Heart right ventricle (tissue), 16 donors: ENCODE data around the gene ATXN3. TPM values are rescaled to one million over a fixed set of nuclear protein-coding genes. Genes with fewer than 3 reads are reported as not detected.
"Not testable (repeated sequence)": the region's sequence is repeated elsewhere in the genome, so short reads cannot be mapped to it uniquely, and the experiment has no call there.

Experiments used
- ATAC-seq, 8 donors: fragments of 200-7000 bp; cut with Tn5 transposase; one replicate each; pipeline ENCODE4 v1.9.1; 2020; ENCODE audit warnings: mild to moderate bottlenecking in 8 of 8, moderate library complexity in 8 of 8, moderate number of reproducible peaks in 1 of 8
- DNase-seq, 2 donors: peaks; one replicate each; pipeline ENCODE4 v3.0.0-alpha.2; 2020
- H3K27ac ChIP-seq, 10 donors: fragments of 200-600 bp; sonication (generic) in 2 of 10; one replicate each; pipeline versions ENCODE4 v1.5.0 to v1.8.0; 2020 to 2022; ENCODE audit warnings: mild to moderate bottlenecking in 3 of 10
- H3K27me3 ChIP-seq, 7 donors: fragments of 200-600 bp; one replicate each; pipeline ENCODE4 v1.8.0; 2021 to 2022; ENCODE audit warnings: mild to moderate bottlenecking in 2 of 7
- H3K36me3 ChIP-seq, 9 donors: fragments of 200-600 bp; sonication (generic) in 1 of 9; one replicate each; pipeline versions ENCODE4 v1.5.0 to v1.8.0; 2020 to 2022; ENCODE audit warnings: mild to moderate bottlenecking in 2 of 9
- H3K4me1 ChIP-seq, 9 donors: fragments of 200-600 bp; sonication (generic) in 1 of 9; one replicate each; pipeline versions ENCODE4 v1.5.0 to v1.8.0; 2020 to 2022; ENCODE audit warnings: mild to moderate bottlenecking in 4 of 9
- H3K4me3 ChIP-seq, 10 donors: fragments of 200-600 bp; sonication (generic) in 2 of 10; one replicate each; pipeline versions ENCODE4 v1.5.0 to v1.8.0; 2020 to 2022; ENCODE audit warnings: mild to moderate bottlenecking in 7 of 10, moderate library complexity in 2 of 10
- H3K9me3 ChIP-seq, 11 donors: fragments of 200-600 bp in 10 of 11; sonication (generic) in 2 of 11; one replicate each; pipeline versions ENCODE4 v1.5.0 to v1.8.0; 2013 to 2022; ENCODE audit warnings: mild to moderate bottlenecking in 2 of 11, control low read depth in 1 of 11, moderate library complexity in 1 of 11
- CTCF ChIP-seq, 9 donors: fragments of 200-600 bp; sonication (generic) in 2 of 9; IDR thresholded peaks; one replicate each; pipeline versions ENCODE4 v1.5.0 to v1.8.0; 2021 to 2022; ENCODE audit warnings: antibody characterized with exemption in 9 of 9, mild to moderate bottlenecking in 5 of 9, moderate library complexity in 1 of 9
- WGBS, 2 donors: extraction: QIAGEN DNeasy Blood & Tissue Kit; methylation state at CpG; one replicate each; pipeline ENCODE4 v1.1.7; 2013; ENCODE audit warnings: inconsistent platforms in 1 of 2; 5-methylcytosine and 5-hydroxymethylcytosine counted together
- intact Hi-C, 10 donors: fragments of 100-400 bp; cut with DNase I; formaldehyde crosslinking; loops; one replicate each; pipeline versions ENCODE4 v1.11.1 to v1.14.2; 2022
- polyA plus RNA-seq, 2 donors: library from polyadenylated mRNA; stranded (reverse); fragments of 200-250 nt; gene quantifications; one replicate each; pipeline ENCODE4 v1.2.3, GENCODE V29; 2013
- total RNA-seq, 10 donors: library from RNA; stranded (reverse); fragmentation: NEBNext Ultra II Directional in 3 of 10; extraction: Animal tissue kit (Norgen Biotek cat#: 25700) in 3 of 10; gene quantifications; one replicate each; pipeline versions ENCODE4 v1.2.1 to v1.2.4, GENCODE V29; 2021 to 2023
- donor health status: Arrhythmogenic right ventricular cardiomyopathy.
- donor health status: ischemic (EF 13 %, LVEDD 7.1; RV severe dilation, severe dysfunction).
- donor health status: healthy with polysubstance abuse.
- donor health status: DM: no; HTN: yes; CAD: no.
- donor health status: DM: no; HTN: no; CAD: no.
- donor health status: ischemic (EF 25% LVEDD 6.9; RV normal size, moderate dysfunction).
- donor health status: ischemic (EF 25% LVEDD 5.7; RV mildly dilated, moderate dysfunction).
- donor health status: healthy.
- donor health status: DM: yes; HTN: yes; CAD: no.
- donor health status: Ischemic cardiomyopathy.
- donor health status: ischemic (EF 35%, LVEDD 5.7; RV mildly dilated, moderate dysfunction).
- donor health status: nonischemic (EF 11% LVEDD 7.7; RV severe dilation, severe dysfunction).
- donor health status: DM: yes; HTN: yes; CAD: no.
- donor health status: PGD.
- donor health status: ischemic (EF 29% LVEDD 5.4; RV normal size, mild dysfunction).
- donor health status: nonischemic (EF 23%, LVEDD 6.1; RV moderate dilation, normal function).

ATXN3 gene
- total and polyA plus RNA-seq, 12 donors: 7.0 to 20.5 (median 16.3) TPM

GRCh38 chr14:92074555-92074954 is 31.8 kb downstream of the ATXN3 start:
- intact Hi-C loops: no loop called here
- ATAC-seq (no peak), DNase-seq (no peak)
- TF ChIP-seq CTCF (IDR thresholded peaks at IDR 0.05): no peak
- H3K4me3 ChIP-seq: no peak overlapping the region
- H3K27ac ChIP-seq: no peak overlapping the region
- no peaks in the 10 kb centered on the region for H3K4me1 ChIP-seq
- H3K36me3 ChIP-seq: peaks cover 0 to 99% (median 29%) of the 10 kb centered on the region in 9 donors
- H3K9me3 ChIP-seq: no peaks in the 10 kb centered on the region
- no peaks in the 10 kb centered on the region for H3K27me3 ChIP-seq

DNA sequence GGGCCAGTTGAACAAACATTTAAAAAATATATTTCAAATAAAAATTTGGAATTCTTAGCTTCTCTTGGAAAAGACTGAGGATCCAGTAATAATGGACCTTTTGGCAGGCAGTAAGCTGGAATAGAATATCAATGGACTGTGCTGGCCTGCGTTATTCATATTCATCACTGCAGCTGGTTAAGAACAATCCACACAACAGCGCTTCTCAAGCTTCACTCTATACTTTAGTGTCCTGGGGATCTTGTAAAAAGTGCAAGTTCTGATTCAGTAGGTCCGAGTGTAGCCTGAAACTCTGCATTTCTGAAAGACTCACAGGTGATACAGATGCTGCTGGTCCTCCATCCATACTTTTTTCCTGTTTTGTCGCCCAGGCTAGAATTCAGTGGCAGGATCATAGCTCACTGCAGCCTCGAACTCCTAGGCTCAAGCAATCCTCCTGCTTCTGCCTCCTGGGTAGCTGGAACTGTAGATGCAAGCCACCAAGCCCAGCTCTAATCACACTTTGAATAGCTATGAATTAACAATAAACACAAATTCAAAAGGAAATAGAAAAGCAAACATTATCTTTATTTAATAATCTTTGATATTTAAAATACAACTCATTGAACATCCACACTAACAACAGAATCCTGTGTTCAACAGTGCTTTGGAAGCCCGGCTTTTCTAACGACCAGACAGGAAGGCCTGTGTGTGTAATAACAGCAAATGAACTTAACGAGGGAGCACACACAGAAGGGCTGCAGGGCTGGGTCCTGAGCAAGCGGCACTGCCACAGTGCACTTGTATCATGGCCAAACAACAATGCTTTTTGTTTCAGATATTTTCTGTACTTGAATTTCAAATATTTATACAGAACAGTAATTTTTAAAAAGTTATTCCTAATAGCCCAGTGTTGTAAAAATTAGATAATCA is 48.1 kb downstream of the ATXN3 start:
- H3K27me3 ChIP-seq: no peaks in the 10 kb centered on the region
- H3K36me3 ChIP-seq: peaks cover 0 to 37% (median 2%) of the 10 kb centered on the region in 9 donors
- no peaks in the 10 kb centered on the region for H3K4me1 ChIP-seq
- TF ChIP-seq CTCF (IDR thresholded peaks at IDR 0.05): no peak
- intact Hi-C loops: no loop called here
- ATAC-seq (no peak), DNase-seq (no peak)
- H3K27ac ChIP-seq: no peak overlapping the region
- H3K9me3 ChIP-seq: no peaks in the 10 kb centered on the region
- 82 to 87% methylated on average over 9 of the region's 9 CpGs for WGBS, 2 donors
- H3K4me3 ChIP-seq: no peak overlapping the region

GRCh38 chr14:92049781-92050180 is 56.6 kb downstream of the ATXN3 start:
- Histone ChIP-seq H3K27me3 (no peaks in the 10 kb centered on the region), H3K4me1 (no peaks in the 10 kb centered on the region), H3K27ac (no peak overlapping the region), H3K4me3 (no peak overlapping the region), H3K36me3 (peaks cover 0 to 38% (median 4%) of the 10 kb centered on the region in 9 donors), H3K9me3 (peaks cover 0 to 7% (median 0%) of the 10 kb centered on the region in 11 donors)
- no peak for TF ChIP-seq CTCF (IDR thresholded peaks at IDR 0.05)
- ATAC-seq (no peak), DNase-seq (no peak)
- WGBS, 2 donors: 81 to 82% methylated on average over 3 of the region's 3 CpGs
- intact Hi-C loops: loop anchor here in 2 of 10 donors (10.0 kb wide), 2 partner anchors 45 to 55 kb away; partner anchors contain the start of gene ATXN3 (in 1 of the 2)

DNA sequence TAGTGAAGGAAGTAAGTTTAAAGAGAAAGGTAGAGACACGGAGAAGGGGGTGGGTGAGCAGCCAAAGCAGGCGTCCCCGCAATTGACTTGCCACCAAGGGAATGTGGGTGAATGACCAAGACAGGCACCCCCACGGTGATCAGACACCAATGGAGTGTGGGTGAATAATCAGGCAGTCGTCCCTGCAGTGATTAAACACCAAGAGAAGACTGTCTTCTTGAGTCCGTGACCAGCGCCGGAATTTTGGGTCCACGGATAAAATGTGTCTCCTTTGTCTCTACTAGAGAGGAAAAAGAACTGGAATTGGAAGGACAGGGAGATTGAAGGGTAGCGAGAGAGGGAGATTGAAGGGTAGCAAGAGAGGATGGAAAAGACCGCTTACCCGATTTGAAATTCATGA is 57.2 kb downstream of the ATXN3 start:
- WGBS, 2 donors: 98 to 99% methylated on average over 12 of the region's 12 CpGs
- H3K9me3 ChIP-seq, H3K27ac ChIP-seq, H3K27me3 ChIP-seq, ATAC-seq, H3K4me1 ChIP-seq, H3K4me3 ChIP-seq, DNase-seq: not testable (repeated sequence)
- H3K36me3 ChIP-seq: peaks cover 0 to 44% (median 4%) of the 10 kb centered on the region in 9 donors
- intact Hi-C loops: loop anchor here in 2 of 10 donors (10.0 kb wide), 2 partner anchors 46 to 56 kb away; partner anchors contain the start of gene ATXN3 (in 1 of the 2)

DNA sequence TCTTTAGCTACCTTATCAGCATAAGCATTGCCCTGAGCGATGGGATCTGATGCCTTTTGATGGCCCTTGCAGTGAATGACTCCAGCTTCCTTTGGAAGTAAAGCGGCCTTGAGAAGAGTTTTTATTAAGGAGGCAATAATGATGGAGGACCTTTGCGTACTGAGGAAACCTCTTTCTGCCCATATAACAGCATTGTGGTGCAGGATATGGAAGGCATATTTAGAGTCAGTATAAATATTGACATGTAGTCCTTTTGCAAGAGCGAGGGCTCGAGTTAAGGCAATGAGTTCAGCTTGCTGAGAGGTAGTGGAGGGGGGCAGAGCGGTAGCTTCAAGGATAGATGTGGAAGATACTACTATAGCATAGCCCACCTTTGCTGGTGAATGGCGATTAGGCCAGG is 60.5 kb downstream of the ATXN3 start:
- not testable (repeated sequence) for H3K27me3 ChIP-seq, H3K27ac ChIP-seq, ATAC-seq, H3K9me3 ChIP-seq, DNase-seq, H3K4me3 ChIP-seq
- Histone ChIP-seq H3K36me3 (peaks cover 0 to 56% (median 4%) of the 10 kb centered on the region in 9 donors), H3K4me1 (peaks cover 0 to 10% (median 4%) of the 10 kb centered on the region in 9 donors)
- intact Hi-C loops: loop anchor here in 2 of 10 donors (10.0 kb wide), 2 partner anchors 49 to 59 kb away; partner anchors contain the start of gene ATXN3 (in 1 of the 2)
- WGBS, 2 donors: 89 to 91% methylated on average over 7 of the region's 7 CpGs

- intact Hi-C loops: loop anchor here in 3 of 10 donors (5.0 to 10.0 kb wide), 3 partner anchors 53 to 66 kb away; partner anchors contain the start of gene ATXN3 (in 2 of the 3)
These were observed 64.6 kb downstream of the ATXN3 start for GRCh38 chr14:92041766-92042165.

More at GRCh38 chr14:92041766-92042165, 64.6 kb downstream of the ATXN3 start:
- not testable (repeated sequence) for ATAC-seq, H3K27me3 ChIP-seq, H3K4me3 ChIP-seq, H3K9me3 ChIP-seq, DNase-seq
- Histone ChIP-seq H3K36me3 (peaks cover 0 to 35% (median 4%) of the 10 kb centered on the region in 9 donors), H3K27ac (peak overlapping the region in 2 of 10 donors; percentile 96 to 97), H3K4me1 (peaks cover 7 to 39% (median 31%) of the 10 kb centered on the region in 9 donors)
- WGBS, 2 donors: 93% methylated on average over 2 of the region's 2 CpGs
